Epithelial cell of proximal tubule (primary cell): ENCODE measurements around the gene ZNFX1. TPM values are rescaled to one million over a fixed set of nuclear protein-coding genes. Genes with fewer than 3 reads are reported as not detected.
"Not testable (repeated sequence)": the region's sequence is repeated elsewhere in the genome, so short reads cannot be mapped to it uniquely, and the experiment has no call there.

ENCODE experiments used
- DNase-seq: peaks from one replicate; pipeline ENCODE4 v3.0.0-alpha.2; 2011; ENCODE audit warnings: low read depth
- H3K4me3 ChIP-seq: 2 replicates; pipeline ENCODE4 v1.5.1; 2011; ENCODE audit warnings: low read depth, mild to moderate bottlenecking, low read length
- CTCF ChIP-seq: conservative IDR thresholded peaks from 2 replicates; pipeline ENCODE4 v1.5.1; 2012; ENCODE audit warnings: low read depth, mild to moderate bottlenecking, low read length
- total RNA-seq: library from RNA; depleted of rRNA; stranded (reverse); fragments of >200 nt; gene quantifications from 2 replicates; pipeline ENCODE4 v1.2.3, GENCODE V29; 2015

Gene ZNFX1
- total RNA-seq, 1 donor from 2014 or later: 16.0 TPM

- no peak for TF ChIP-seq CTCF
- no peak overlapping the region for H3K4me3 ChIP-seq
- no peak for DNase-seq
Measured at GRCh38 chr20:49318430-49319207, 40.8 kb upstream of the ZNFX1 start.

GRCh38 chr20:49318091-49318429, 40.2 kb upstream of the ZNFX1 start:
- TF ChIP-seq CTCF: no peak
- DNase-seq: no peak
- no peak overlapping the region for H3K4me3 ChIP-seq

- no peak overlapping the region for H3K4me3 ChIP-seq
- no peak for TF ChIP-seq CTCF
- DNase-seq: no peak
Measured at GRCh38 chr20:49316704-49317103, 38.8 kb upstream of the ZNFX1 start.

GRCh38 chr20:49315580-49315979, 37.7 kb upstream of the ZNFX1 start:
- DNase-seq: no peak

GRCh38 chr20:49314052-49314451, 36.2 kb upstream of the ZNFX1 start:
- not testable (repeated sequence) for DNase-seq, H3K4me3 ChIP-seq

More at GRCh38 chr20:49315580-49315979, 37.7 kb upstream of the ZNFX1 start:
- no peak overlapping the region for H3K4me3 ChIP-seq
- no peak for TF ChIP-seq CTCF

- H3K4me3 ChIP-seq: no peak overlapping the region
- DNase-seq: no peak
- TF ChIP-seq CTCF: no peak
Measured at GRCh38 chr20:49313283-49313682, 35.4 kb upstream of the ZNFX1 start.

- no peak overlapping the region for H3K4me3 ChIP-seq
- DNase-seq: no peak
- TF ChIP-seq CTCF: no peak
Measured at GRCh38 chr20:49312661-49313060, 34.8 kb upstream of the ZNFX1 start.

GRCh38 chr20:49310705-49311104, 32.8 kb upstream of the ZNFX1 start:
- no peak for TF ChIP-seq CTCF
- DNase-seq: no peak

More at GRCh38 chr20:49310705-49311104, 32.8 kb upstream of the ZNFX1 start:
- no peak overlapping the region for H3K4me3 ChIP-seq
